ENCODE measurements around the gene GRK6.

Gene GRK6

GRCh38 chr5:177468685-177469628, 42.5 kb downstream of the GRK6 start:
- in situ Hi-C loops (cut with MboI; ENCODE audit: low sequenced_read_pairs), result no loop called here

DNA sequence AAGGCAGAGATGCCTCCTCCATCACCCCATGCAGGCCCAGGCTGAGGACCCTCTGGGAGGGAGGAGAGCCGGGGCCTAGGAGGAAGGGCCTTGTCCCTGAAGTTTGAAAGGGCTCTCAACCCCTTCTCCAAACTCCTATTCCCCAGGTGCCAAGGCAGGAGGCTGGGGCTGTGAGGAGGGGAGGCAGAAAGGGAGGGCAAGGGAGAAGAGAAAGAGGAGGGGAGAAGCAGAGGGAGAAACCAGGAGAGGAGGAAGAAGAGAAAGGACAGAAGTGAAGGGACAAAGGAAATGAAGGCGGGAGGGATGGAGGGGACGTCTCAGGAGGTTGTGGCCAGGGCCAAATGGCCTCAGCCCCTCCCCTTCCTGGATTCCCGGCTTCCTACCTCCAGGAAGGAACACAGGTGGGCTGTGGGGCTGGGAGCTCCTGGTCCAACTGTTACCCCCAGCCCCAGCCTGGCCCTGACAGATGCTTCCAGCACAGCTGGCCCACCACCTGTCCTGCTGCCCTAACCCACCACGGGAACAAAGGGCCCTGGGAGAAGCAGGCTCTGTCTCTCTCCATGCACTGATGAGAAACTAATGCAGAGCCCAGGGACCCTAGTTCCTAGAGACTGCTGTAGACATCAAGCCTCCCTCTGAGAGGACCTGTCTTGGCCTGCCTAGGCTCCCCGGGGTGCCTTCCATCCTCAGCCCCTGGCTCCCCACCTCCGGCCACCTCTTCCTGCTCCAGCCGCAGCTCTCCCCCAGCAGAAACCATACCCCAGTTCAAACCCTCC, 43.5 kb downstream of the GRK6 start:
- in situ Hi-C loops (cut with MboI; ENCODE audit: low sequenced_read_pairs), result no loop called here

- in situ Hi-C loops (cut with MboI; ENCODE audit: low sequenced_read_pairs), result no loop called here
These were observed 44.5 kb downstream of the GRK6 start for GRCh38 chr5:177470759-177471536.

DNA sequence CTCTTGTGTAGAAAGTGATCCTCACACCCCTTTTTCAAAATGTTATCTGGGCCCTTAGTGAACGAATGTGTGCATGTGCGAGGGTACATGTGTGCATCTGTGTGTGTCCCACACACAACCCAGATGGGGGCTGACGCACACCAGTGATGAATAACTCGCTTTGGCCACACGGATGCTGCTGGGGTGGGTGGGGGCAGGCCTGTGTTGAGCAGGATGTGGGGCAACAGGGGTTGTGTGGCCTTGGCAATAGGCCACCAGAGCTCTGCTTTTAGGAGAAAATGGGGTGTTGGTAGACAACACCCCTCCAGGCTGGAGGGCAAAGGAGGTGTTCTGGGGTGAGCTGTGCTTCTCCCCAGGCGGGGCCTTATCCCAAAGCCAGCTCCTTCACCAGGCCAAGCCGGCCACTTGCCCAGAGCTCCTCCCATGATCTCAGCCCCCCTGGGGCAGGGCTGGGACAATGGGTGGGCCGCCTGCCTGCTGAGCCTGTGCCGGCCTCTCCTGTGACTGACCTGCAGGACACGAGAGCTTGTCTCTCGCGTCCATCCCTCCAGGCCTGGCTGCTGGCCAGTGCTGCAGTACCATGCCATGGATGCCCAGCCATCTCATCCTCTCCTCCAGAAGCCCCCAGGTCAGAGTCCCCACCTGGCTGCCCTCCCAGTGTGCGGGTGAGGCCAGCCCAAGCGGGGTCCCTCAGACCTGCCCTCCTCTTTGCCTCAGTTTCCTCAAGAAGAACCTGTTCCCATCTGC, 45.3 kb downstream of the GRK6 start:
- in situ Hi-C loops (cut with MboI; ENCODE audit: low sequenced_read_pairs), result no loop called here

GRCh38 chr5:177472460-177473442, 46.3 kb downstream of the GRK6 start:
- in situ Hi-C loops (cut with MboI; ENCODE audit: low sequenced_read_pairs), result no loop called here

DNA sequence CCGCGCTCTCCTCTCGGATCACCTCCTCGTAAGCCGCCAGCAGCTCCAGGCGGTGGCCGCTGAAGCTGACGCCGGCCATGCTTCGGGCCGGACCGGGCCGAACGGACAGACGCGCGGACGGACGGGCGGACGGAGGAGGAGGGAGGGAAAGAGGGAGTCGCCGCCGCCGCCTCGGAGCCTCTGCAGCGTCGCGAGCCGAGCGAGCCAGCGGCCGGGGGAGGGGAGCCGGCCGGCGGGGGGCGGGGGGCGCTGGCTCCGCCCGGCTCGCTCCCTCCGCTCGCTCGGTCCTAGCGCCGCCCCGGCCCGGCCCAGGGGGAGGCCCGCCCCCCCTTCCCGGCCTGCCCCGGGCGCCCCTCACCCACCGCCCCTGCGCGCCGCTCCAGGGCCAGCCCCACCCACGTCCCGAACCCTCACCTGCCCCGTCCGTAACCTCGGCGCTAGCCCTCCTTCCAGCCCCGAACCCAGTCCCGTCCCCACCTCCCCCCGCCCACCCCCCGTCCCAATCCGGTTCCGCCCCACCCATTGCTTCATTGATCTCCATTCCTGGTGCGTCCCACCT, 47.0 kb downstream of the GRK6 start, which contains the start of gene DBN1:
Gene DBN1 (minus strand): TSS at position 192 of the 559 bp plus-strand sequence. CDS start 113 bp downstream, at position 79.
- in situ Hi-C loops (cut with MboI; ENCODE audit: low sequenced_read_pairs), result no loop called here

- in situ Hi-C loops (cut with MboI; ENCODE audit: low sequenced_read_pairs), result no loop called here
These were observed 47.6 kb downstream of the GRK6 start for GRCh38 chr5:177474002-177474476.

DNA sequence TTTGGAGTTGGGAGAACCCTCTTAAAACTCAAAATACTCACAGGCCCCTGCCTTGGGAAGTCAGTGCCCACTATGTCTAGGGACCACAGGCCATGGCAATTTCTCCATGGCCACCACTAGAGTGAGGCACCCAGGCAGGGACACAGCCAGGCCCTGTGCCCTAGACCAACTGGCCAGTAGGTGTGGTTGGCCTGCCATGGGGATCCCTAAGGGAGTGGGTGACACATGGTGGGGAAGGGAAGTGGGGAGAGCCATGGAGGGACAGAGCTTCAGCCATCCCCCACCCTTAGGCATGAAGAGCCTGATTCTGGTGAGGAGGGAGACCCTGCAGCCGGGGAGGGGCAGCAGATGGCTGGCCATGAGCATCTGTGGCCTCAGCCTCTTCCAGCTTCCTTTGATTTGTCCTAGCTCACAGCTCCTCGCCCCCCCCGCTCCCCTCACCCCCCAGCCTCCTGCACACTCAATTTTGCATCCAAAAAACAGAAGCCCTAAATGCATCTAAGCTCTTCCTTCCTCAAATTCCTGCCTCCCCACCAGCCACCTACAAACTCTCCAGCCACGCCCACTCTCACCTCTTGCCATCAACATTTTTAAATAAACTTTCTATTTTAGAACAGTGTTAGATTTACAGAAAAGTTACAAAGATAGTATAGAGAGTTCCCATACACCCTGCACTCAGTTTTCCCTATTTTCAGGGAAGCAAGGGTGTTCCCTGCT, 48.5 kb downstream of the GRK6 start:
- in situ Hi-C loops (cut with MboI; ENCODE audit: low sequenced_read_pairs), result no loop called here

GRCh38 chr5:177475563-177476427, 49.3 kb downstream of the GRK6 start:
- in situ Hi-C loops (cut with MboI; ENCODE audit: low sequenced_read_pairs), result no loop called here

DNA sequence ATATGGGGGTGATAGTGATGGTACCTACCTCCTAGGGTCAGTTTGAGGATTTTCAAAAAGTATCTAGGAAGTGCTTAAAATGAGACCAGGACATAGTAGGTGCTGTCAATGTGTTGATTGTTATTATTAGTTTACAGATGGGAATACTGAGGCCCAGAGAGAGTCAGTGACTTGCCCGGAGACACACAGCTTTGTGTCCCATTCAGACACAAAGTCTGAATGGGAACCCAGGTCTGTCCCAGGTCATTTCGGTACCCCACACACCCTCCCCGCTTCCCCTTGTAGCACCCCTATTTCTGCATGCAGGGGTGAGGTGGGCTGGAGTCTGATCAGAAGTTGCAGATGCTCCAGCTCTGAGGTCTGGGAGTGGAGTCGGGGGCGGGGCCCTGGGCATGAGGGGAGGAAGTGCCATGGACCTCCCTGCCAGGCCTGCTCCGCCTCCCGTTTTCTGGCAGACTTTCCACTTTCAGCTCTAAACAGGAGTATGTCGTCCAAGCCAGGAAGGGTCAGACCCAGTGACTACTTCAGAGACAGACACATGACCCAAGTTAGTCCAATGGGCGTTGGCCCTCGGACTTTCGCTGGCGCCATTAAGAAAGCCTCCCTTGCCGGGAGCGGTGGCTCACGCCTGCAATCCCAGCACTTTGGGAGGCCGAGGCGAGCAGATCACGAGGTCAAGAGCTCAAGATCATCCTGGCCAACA, 50.2 kb downstream of the GRK6 start:
- in situ Hi-C loops (cut with MboI; ENCODE audit: low sequenced_read_pairs), result no loop called here

DNA sequence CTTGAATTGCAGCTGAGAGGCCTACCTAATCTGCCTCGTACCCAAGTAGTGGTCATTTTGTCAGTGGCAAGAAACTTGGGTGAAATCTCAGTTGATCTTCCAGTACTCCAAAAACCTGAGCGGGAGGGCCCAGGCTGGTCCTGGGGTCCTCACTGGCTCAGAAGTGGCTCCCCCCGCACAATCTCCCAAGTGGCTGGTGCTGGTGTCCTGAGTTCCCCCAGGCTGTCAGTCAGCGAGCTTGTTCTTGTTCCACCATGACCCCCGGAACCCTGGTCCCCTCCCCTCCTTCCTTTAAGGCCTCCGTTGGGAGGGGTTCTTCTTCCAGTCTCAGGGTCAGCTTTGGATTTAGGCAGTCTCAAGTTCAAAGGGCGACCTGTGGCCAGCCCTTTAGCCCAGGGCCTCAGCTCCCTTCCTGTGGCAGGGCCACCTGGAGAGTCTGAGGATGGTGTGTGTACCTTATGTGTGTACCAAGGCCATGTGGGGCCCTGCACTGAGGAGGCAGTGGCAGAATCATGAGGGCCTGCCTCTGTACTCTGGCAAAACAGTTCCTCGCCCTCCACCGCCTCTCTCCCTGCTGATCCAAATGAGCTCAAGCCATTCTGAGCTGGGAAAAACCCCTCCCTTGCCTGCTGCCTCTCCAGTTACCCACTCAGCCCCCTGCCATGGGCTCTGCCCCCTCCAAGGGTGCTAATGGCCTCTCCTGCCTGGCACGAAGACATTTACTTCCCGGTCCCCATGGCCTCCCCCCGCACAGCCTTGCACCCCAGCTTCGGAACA, 51.4 kb downstream of the GRK6 start:
- in situ Hi-C loops (cut with MboI; ENCODE audit: low sequenced_read_pairs), result no loop called here

- in situ Hi-C loops (cut with MboI; ENCODE audit: low sequenced_read_pairs), result no loop called here
These were observed 52.5 kb downstream of the GRK6 start for GRCh38 chr5:177478711-177479646.

DNA sequence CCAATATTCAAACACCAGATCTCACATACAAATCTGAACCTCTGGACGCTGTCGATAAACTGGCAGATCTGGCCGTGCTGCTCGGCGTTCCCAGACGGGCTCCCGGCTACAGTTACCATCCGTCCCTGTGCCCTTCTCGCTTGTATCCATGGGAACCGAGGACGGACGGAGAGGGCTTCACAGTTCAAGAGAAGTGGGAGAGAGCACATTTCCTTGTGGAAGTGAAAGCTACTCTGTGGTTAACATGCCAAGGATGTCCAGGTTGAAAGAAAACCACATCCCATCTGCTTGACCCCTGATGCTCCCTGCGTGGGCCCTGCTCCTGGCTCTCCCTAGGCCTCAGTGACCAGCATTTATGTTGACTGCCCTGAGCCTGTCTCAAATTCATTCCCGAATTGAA, 53.3 kb downstream of the GRK6 start:
- in situ Hi-C loops (cut with MboI; ENCODE audit: low sequenced_read_pairs), result no loop called here

- in situ Hi-C loops (cut with MboI; ENCODE audit: low sequenced_read_pairs), result no loop called here
These were observed 55.9 kb downstream of the GRK6 start for GRCh38 chr5:177482359-177482795.

DNA sequence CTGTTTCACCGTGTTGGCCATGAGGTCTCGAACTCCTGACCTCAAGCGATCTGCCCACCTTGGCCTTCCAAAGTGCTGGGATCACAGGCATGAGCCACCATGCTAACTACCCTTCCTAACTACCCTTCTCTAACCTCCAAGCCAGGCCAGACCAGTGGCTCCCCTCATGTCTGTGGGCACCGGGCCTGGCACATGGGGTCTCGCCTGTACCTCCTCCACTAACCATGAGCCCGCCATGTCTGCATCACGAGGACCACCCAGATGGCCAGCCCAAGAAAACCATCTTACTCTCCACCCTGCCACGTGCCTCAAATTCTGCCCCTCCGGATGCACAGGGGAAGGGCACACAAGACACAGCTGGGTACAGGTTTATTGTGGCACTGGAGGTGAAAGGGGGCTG, 56.6 kb downstream of the GRK6 start:
- in situ Hi-C loops (cut with MboI; ENCODE audit: low sequenced_read_pairs), result no loop called here

All from hTERT RPE-1 (cell line).